ENCODE data around the gene TNRC18.

DNA sequence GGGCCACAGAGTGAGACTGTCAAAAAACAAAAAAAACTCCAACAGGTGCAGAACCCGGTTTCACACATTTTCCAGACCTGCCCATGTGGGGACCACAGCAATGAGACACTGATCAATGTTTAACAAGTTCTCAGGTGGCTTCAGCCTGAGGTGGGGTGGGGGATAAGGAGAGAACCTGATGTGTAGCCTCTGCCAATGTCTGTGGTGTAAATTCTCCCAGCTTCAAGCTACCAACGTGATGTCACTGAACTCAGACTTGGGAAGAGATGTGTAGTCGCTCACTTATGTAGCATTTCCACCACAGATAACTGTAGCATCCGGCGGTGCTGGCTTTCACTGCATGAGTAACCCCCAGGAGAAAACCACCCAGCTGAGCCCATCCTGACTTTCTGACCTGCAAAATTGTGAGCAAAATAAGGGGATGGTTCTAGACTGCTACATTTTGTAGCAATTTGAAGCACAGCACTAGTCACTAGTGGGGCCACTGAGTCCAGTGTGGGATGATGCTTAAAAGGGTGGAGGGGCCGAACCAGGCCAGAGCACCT is 13.8 kb upstream of the TNRC18 start:
- TF ChIP-seq, protein P1, sequence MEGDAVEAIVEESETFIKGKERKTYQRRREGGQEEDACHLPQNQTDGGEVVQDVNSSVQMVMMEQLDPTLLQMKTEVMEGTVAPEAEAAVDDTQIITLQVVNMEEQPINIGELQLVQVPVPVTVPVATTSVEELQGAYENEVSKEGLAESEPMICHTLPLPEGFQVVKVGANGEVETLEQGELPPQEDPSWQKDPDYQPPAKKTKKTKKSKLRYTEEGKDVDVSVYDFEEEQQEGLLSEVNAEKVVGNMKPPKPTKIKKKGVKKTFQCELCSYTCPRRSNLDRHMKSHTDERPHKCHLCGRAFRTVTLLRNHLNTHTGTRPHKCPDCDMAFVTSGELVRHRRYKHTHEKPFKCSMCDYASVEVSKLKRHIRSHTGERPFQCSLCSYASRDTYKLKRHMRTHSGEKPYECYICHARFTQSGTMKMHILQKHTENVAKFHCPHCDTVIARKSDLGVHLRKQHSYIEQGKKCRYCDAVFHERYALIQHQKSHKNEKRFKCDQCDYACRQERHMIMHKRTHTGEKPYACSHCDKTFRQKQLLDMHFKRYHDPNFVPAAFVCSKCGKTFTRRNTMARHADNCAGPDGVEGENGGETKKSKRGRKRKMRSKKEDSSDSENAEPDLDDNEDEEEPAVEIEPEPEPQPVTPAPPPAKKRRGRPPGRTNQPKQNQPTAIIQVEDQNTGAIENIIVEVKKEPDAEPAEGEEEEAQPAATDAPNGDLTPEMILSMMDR (IDR thresholded peaks at IDR 0.05), result no peak
- TF ChIP-seq POLR2A (IDR thresholded peaks at IDR 0.05), result no peak

Measured in esophagus squamous epithelium (tissue), 4 donors.